Sigmoid colon (tissue), 7 donors: Measurements from ENCODE around the gene HSPG2. TPM values are rescaled to one million over a fixed set of nuclear protein-coding genes. Genes with fewer than 3 reads are reported as not detected.

Experiments used
- DNase-seq: peaks from one replicate; pipeline ENCODE4 v3.0.0-alpha.2; 2019
- H3K27ac ChIP-seq, 4 donors: fragments of 200-600 bp; sonication (generic); one replicate each; pipeline ENCODE4 v1.5.1; 2016 to 2019; ENCODE audit warnings: mild to moderate bottlenecking in 1 of 4
- H3K27me3 ChIP-seq, 3 donors: fragments of 200-600 bp; sonication (generic); one replicate each; pipeline ENCODE4 v1.5.1; 2019; ENCODE audit warnings: mild to moderate bottlenecking in 1 of 3
- H3K36me3 ChIP-seq, 4 donors: fragments of 200-600 bp; sonication (generic); one replicate each; pipeline ENCODE4 v1.5.1; 2016 to 2019
- H3K4me1 ChIP-seq, 4 donors: fragments of 200-600 bp; sonication (generic); one replicate each; pipeline ENCODE4 v1.5.1; 2017 to 2019
- H3K4me3 ChIP-seq, 4 donors: fragments of 200-600 bp; sonication (generic); one replicate each; pipeline ENCODE4 v1.5.1; 2017 to 2019; ENCODE audit warnings: mild to moderate bottlenecking in 2 of 4, moderate library complexity in 1 of 4
- H3K9me3 ChIP-seq, 4 donors: fragments of 200-600 bp in 3 of 4; sonication (generic) in 3 of 4; one replicate each; pipeline versions ENCODE4 v1.5.1 to v1.6.1; 2013 to 2019
- CTCF ChIP-seq, 4 experiments: fragments of 450-650 bp in 3 of 4; fragments of 200-600 bp in 1 of 4; IDR thresholded peaks; one replicate each; pipeline ENCODE4 v1.5.1; 2016 to 2019; ENCODE audit warnings: antibody characterized with exemption in 4 of 4, mild to moderate bottlenecking in 3 of 4, moderate library complexity in 2 of 4
- EP300 ChIP-seq, 4 donors: sonication (generic); formaldehyde crosslinking; IDR thresholded peaks; one replicate each; pipeline ENCODE4 v1.6.1; 2017; ENCODE audit warnings: antibody characterized with exemption in 4 of 4
- POLR2A ChIP-seq, 2 donors: fragments of 450-650 bp; IDR thresholded peaks; one replicate each; pipeline ENCODE4 v1.6.1; 2016; ENCODE audit warnings: antibody characterized with exemption in 2 of 2, mild to moderate bottlenecking in 2 of 2, moderate library complexity in 2 of 2
- POLR2AphosphoS5 ChIP-seq, 4 donors: sonication (generic); formaldehyde crosslinking; IDR thresholded peaks; one replicate each; pipeline ENCODE4 v1.6.1; 2017; ENCODE audit warnings: antibody characterized with exemption in 4 of 4
- WGBS, 2 donors: extraction: QIAGEN DNeasy Blood & Tissue Kit; methylation state at CpG; one replicate each; pipeline ENCODE4 v1.1.7; 2013; 5-methylcytosine and 5-hydroxymethylcytosine counted together
- intact Hi-C: fragments of 100-400 bp; cut with DNase I; formaldehyde crosslinking; loops from one replicate; pipeline ENCODE4 v1.15.1; 2023
- polyA plus RNA-seq, 3 donors: library from polyadenylated mRNA; stranded (reverse); fragments of 200-250 nt; gene quantifications; one replicate each; pipeline ENCODE4 v1.2.3, GENCODE V29; 2013
- total RNA-seq, 4 donors: library from RNA; depleted of rRNA; stranded (reverse); fragments of >200 nt; gene quantifications; one replicate each; pipeline ENCODE4 v1.1.0, GENCODE V29; 2016
- donor health status: healthy with polysubstance abuse.
- donor health status: Bipolar disorder and iron deficiency.
- donor health status: healthy.

HSPG2 gene
- total and polyA plus RNA-seq, 7 donors: 6.0 to 761 (median 104) TPM

GRCh38 chr1:21869620-21870121, 67.4 kb downstream of the HSPG2 start:
- Histone ChIP-seq H3K36me3 (peaks cover 33 to 87% (median 63%) of the 10 kb centered on the region in 4 donors), H3K9me3 (no peaks in the 10 kb centered on the region), H3K27me3 (no peaks in the 10 kb centered on the region), H3K4me1 (peaks cover 0 to 51% (median 30%) of the 10 kb centered on the region in 4 donors), H3K4me3 (no peak overlapping the region), H3K27ac (peak overlapping the region; percentile 78 to 88 (median 82))
- intact Hi-C loops: loop anchor here (5.0 to 10.0 kb wide), 2 partner anchors 75 to 93 kb away; no protein-coding TSS in a partner anchor
- WGBS, 2 donors: 43 to 76% methylated on average over 13 of the region's 13 CpGs
- DNase-seq: peak; percentile 97
- TF ChIP-seq CTCF (IDR thresholded peaks at IDR 0.05) (no peak), EP300 (IDR thresholded peaks at IDR 0.05) (peak in 1 of 4 donors; percentile 8), POLR2A (IDR thresholded peaks at IDR 0.05) (no peak), POLR2AphosphoS5 (IDR thresholded peaks at IDR 0.05) (peak; percentile 49 to 76 (median 73))

DNA sequence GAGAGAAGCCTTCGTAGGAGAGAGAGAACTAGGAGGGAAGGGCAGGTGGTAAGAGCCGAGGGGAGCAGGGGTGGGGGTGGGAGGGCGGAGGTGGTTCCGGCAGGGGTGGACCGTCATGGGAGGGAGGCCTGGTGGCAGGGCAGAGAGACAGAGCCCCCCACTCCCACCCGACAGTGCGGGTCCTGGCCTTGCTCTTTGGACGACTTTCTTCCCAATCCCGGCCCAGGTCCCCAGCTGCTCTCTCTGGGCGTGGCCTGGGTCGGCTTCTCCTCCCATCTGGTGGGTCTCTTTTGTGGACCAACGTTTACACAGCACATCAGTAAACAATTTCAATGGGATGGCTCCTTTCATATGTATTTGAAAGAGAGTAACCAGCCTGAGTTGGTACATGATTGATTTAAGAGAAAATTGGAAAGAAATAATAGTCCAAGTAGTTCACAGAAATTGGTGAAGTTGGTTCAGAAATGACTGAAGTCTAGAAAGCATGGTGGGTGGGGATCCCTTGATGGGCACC, 68.1 kb downstream of the HSPG2 start:
- no peaks in the 10 kb centered on the region for H3K9me3 ChIP-seq
- intact Hi-C loops: loop anchor here (5.0 to 10.0 kb wide), 2 partner anchors 76 to 93 kb away; no protein-coding TSS in a partner anchor
- peaks cover 26 to 87% (median 63%) of the 10 kb centered on the region in 4 donors for H3K36me3 ChIP-seq
- peaks cover 0 to 51% (median 29%) of the 10 kb centered on the region in 4 donors for H3K4me1 ChIP-seq
- 68 to 76% methylated on average over 12 of the region's 12 CpGs for whole genome bisulfite sequencing, 2 donors
- H3K4me3 ChIP-seq: no peak overlapping the region
- H3K27me3 ChIP-seq: no peaks in the 10 kb centered on the region
- no peak for DNase-seq
- peak overlapping the region; percentile 78 to 88 (median 82) for H3K27ac ChIP-seq
- no peak for TF ChIP-seq POLR2A (IDR thresholded peaks at IDR 0.05)

DNA sequence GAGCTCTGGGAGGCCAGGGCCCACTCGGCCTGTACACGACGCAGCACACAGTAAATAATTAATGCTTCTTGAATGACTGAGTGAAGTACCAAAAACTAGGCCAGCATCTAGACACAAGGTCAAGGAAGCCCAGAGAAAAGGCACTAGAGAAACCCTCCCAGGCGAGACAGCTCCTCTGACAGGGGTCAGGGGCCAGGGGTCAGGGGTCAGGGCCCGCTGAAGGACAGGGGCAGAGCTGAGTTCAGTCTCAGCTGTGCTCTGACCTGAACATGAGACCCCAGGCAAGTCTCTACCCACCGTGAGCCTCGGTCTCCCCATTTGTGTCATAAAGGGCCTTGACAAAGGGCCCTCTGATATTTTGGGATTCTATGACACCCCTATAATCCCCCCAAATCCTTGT, 68.6 kb downstream of the HSPG2 start:
- DNase-seq: no peak
- no peaks in the 10 kb centered on the region for H3K9me3 ChIP-seq
- H3K4me3 ChIP-seq: no peak overlapping the region
- peak overlapping the region; percentile 78 to 88 (median 82) for H3K27ac ChIP-seq
- TF ChIP-seq POLR2A (IDR thresholded peaks at IDR 0.05) (no peak), POLR2AphosphoS5 (IDR thresholded peaks at IDR 0.05) (no peak), CTCF (IDR thresholded peaks at IDR 0.05) (no peak), EP300 (IDR thresholded peaks at IDR 0.05) (no peak)
- peaks cover 21 to 87% (median 63%) of the 10 kb centered on the region in 4 donors for H3K36me3 ChIP-seq
- intact Hi-C loops: loop anchor here (5.0 to 10.0 kb wide), 2 partner anchors 76 to 94 kb away; no protein-coding TSS in a partner anchor
- WGBS, 2 donors: 90 to 94% methylated on average over 7 of the region's 7 CpGs
- peaks cover 0 to 51% (median 26%) of the 10 kb centered on the region in 4 donors for H3K4me1 ChIP-seq
- H3K27me3 ChIP-seq: no peaks in the 10 kb centered on the region

GRCh38 chr1:21867451-21867996, 69.6 kb downstream of the HSPG2 start:
- DNase-seq: no peak
- Histone ChIP-seq H3K27me3 (no peaks in the 10 kb centered on the region), H3K27ac (peak overlapping the region; percentile 34 to 88 (median 70)), H3K36me3 (peaks cover 12 to 84% (median 59%) of the 10 kb centered on the region in 4 donors), H3K4me3 (no peak overlapping the region), H3K4me1 (peaks cover 0 to 48% (median 20%) of the 10 kb centered on the region in 4 donors), H3K9me3 (no peaks in the 10 kb centered on the region)
- intact Hi-C loops: loop anchor here (5.0 to 10.0 kb wide), 2 partner anchors 77 to 95 kb away; no protein-coding TSS in a partner anchor
- TF ChIP-seq EP300 (IDR thresholded peaks at IDR 0.05) (no peak), CTCF (IDR thresholded peaks at IDR 0.05) (no peak)
- WGBS, 2 donors: 69 to 80% methylated on average over 5 of the region's 5 CpGs

GRCh38 chr1:21866707-21867043, 70.4 kb downstream of the HSPG2 start:
- WGBS, 2 donors: 12 to 44% methylated on average over 1 of the region's 1 CpG
- Histone ChIP-seq H3K27ac (peak overlapping the region; percentile 34 to 88 (median 70)), H3K36me3 (peaks cover 8 to 84% (median 54%) of the 10 kb centered on the region in 4 donors), H3K9me3 (no peaks in the 10 kb centered on the region), H3K4me3 (no peak overlapping the region), H3K27me3 (no peaks in the 10 kb centered on the region), H3K4me1 (peaks cover 0 to 51% (median 20%) of the 10 kb centered on the region in 4 donors)
- intact Hi-C loops: loop anchor here (5.0 to 10.0 kb wide), 2 partner anchors 78 to 96 kb away; no protein-coding TSS in a partner anchor
- DNase-seq: no peak
- TF ChIP-seq EP300 (IDR thresholded peaks at IDR 0.05): no peak
- TF ChIP-seq CTCF (IDR thresholded peaks at IDR 0.05): no peak
- TF ChIP-seq POLR2AphosphoS5 (IDR thresholded peaks at IDR 0.05): no peak
- no peak for TF ChIP-seq POLR2A (IDR thresholded peaks at IDR 0.05)
